ENCODE results near the gene TNFRSF19. TPM values are rescaled to one million over a fixed set of nuclear protein-coding genes. Genes with fewer than 3 reads are reported as not detected.

TNFRSF19 gene
- total and polyA plus RNA-seq, 10 donors: 1.0 to 12.2 (median 3.8) TPM

DNA sequence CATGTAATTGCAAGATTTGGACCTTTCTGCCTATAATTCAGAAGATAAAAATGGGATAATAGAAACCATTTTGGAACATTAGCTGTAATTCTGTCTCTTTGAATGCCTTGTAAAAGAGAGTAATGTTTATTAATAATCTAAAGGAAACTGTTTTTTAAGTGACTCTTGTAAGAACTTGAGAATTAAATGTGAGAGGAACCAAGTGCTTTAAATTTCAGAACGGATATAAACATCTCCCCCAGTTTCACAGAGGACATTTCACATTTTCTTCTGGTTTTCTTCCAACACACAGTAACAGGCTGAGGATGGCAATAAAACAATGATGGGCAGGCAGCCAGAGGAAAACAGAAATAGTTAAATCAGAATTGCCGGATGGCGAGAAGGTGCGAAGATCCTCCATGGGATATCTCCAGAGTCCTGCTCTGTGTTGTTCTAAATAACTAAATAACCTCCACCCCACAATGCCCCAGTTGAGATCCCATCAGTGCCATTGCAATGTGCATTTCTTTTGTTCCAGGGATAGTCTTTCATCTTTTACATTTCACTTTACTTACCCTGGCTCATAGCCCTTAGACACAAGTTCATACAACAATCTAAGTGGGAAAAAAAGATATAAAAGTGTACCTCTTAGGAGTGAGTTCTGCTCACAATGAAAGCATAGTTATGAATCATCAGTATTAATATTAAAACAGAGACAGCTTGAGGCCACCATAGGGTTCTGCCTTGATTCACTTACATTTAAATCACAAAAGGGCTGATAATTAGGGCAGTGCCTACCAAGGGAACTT, 73.3 kb downstream of the TNFRSF19 start:
- no peaks in the 10 kb centered on the region for H3K36me3 ChIP-seq
- H3K9me3 ChIP-seq: no peaks in the 10 kb centered on the region
- no peak overlapping the region for H3K4me3 ChIP-seq
- H3K4me1 ChIP-seq: peaks cover 0 to 5% (median 0%) of the 10 kb centered on the region in 6 donors
- no peaks in the 10 kb centered on the region for H3K27me3 ChIP-seq (replicated peaks in 1 of 7)
- TF ChIP-seq POLR2A (IDR thresholded peaks at IDR 0.05) (no peak), POLR2AphosphoS5 (IDR thresholded peaks at IDR 0.05) (no peak)
- TF ChIP-seq, protein P1, sequence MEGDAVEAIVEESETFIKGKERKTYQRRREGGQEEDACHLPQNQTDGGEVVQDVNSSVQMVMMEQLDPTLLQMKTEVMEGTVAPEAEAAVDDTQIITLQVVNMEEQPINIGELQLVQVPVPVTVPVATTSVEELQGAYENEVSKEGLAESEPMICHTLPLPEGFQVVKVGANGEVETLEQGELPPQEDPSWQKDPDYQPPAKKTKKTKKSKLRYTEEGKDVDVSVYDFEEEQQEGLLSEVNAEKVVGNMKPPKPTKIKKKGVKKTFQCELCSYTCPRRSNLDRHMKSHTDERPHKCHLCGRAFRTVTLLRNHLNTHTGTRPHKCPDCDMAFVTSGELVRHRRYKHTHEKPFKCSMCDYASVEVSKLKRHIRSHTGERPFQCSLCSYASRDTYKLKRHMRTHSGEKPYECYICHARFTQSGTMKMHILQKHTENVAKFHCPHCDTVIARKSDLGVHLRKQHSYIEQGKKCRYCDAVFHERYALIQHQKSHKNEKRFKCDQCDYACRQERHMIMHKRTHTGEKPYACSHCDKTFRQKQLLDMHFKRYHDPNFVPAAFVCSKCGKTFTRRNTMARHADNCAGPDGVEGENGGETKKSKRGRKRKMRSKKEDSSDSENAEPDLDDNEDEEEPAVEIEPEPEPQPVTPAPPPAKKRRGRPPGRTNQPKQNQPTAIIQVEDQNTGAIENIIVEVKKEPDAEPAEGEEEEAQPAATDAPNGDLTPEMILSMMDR (IDR thresholded peaks at IDR 0.05 in 8 of 11, conservative IDR thresholded peaks at IDR 0.05 in 3 of 11): no peak
- no peak for DNase-seq
- 41 to 77% (median 68%) methylated on average over 4 of the region's 4 CpGs for WGBS, 5 donors
- peak overlapping the region in 5 of 8 donors; percentile 8 to 26 (median 18) for H3K27ac ChIP-seq
- intact Hi-C loops (cut with DNase I; ENCODE audit: low total_unique reads): no loop called here

DNA sequence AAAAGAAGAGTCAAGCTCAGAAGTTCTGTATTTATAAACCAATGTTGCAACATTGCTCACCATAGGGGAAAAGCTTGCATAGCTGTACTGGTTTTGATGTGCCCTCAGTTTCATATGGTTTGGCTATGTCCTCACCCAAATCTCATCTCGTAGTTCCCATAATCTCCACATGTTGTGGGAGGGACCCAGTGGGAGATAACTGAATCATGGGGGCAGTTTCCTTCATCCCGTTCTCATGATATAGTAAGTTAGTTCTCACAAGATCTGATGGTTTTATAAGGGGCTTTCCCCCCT, 73.9 kb downstream of the TNFRSF19 start:
- DNase-seq: no peak
- H3K4me1 ChIP-seq: peaks cover 0 to 4% (median 0%) of the 10 kb centered on the region in 6 donors
- TF ChIP-seq POLR2A (IDR thresholded peaks at IDR 0.05): no peak
- TF ChIP-seq, protein P1 (IDR thresholded peaks at IDR 0.05 in 8 of 11, conservative IDR thresholded peaks at IDR 0.05 in 3 of 11): no peak
- no peak for TF ChIP-seq POLR2AphosphoS5 (IDR thresholded peaks at IDR 0.05)
- no peak overlapping the region for H3K4me3 ChIP-seq
- H3K27ac ChIP-seq: peak overlapping the region in 4 of 8 donors; percentile 8 to 26 (median 14)
- H3K36me3 ChIP-seq: no peaks in the 10 kb centered on the region
- no peaks in the 10 kb centered on the region for H3K9me3 ChIP-seq
- 29 to 76% (median 59%) methylated on average over 2 of the region's 2 CpGs for WGBS, 5 donors
- H3K27me3 ChIP-seq (replicated peaks in 1 of 7): no peaks in the 10 kb centered on the region
- intact Hi-C loops (cut with DNase I; ENCODE audit: low total_unique reads): no loop called here

GRCh38 chr13:23644527-23645138, 74.4 kb downstream of the TNFRSF19 start:
- H3K9me3 ChIP-seq: no peaks in the 10 kb centered on the region
- 83 to 91% (median 86%) methylated on average over 5 of the region's 5 CpGs for WGBS, 5 donors

More at GRCh38 chr13:23644527-23645138, 74.4 kb downstream of the TNFRSF19 start:
- H3K27me3 ChIP-seq (replicated peaks in 1 of 7): no peaks in the 10 kb centered on the region
- no peak for DNase-seq
- H3K27ac ChIP-seq: peak overlapping the region in 3 of 8 donors; percentile 8 to 26 (median 10)
- peaks cover 0 to 4% (median 0%) of the 10 kb centered on the region in 6 donors for H3K4me1 ChIP-seq
- intact Hi-C loops (cut with DNase I; ENCODE audit: low total_unique reads): no loop called here
- H3K4me3 ChIP-seq: no peak overlapping the region
- TF ChIP-seq POLR2AphosphoS5 (IDR thresholded peaks at IDR 0.05) (no peak), POLR2A (IDR thresholded peaks at IDR 0.05) (no peak)
- TF ChIP-seq, protein P1 (IDR thresholded peaks at IDR 0.05 in 8 of 11, conservative IDR thresholded peaks at IDR 0.05 in 3 of 11): no peak
- no peaks in the 10 kb centered on the region for H3K36me3 ChIP-seq

Data from spleen (tissue), 11 donors.